ENCODE results near the gene MYL1.

DNA sequence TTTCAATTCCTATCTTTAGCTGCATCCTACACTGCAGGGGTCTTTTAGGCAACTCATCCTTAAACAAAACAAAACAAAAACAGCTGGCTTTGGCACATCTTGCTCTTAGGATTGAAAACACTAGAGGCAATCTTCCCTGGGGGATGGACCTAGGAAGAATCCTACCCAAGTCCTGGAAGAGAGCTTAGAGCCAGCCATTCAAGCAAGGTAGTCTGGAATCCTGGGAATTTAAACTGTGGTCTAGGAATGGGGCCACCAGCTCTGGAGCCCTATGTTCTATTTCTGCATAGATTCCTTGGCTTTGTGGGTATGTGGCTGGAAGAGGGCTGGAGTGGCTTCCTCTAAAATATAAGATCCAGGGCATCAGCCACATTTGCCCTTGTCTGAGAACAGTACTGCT lies 27.7 kb downstream of the MYL1 start:
- TF ChIP-seq CTCF (IDR thresholded peaks at IDR 0.05) (no peak), POLR2A (IDR thresholded peaks at IDR 0.05) (no peak)
